Measurements from ENCODE around the gene CASS4. TPM values are rescaled to one million over a fixed set of nuclear protein-coding genes. Genes with fewer than 3 reads are reported as not detected.

CASS4 gene
- total RNA-seq, 2 donors from 2014 or later: 0.59 to 1.2 TPM

DNA sequence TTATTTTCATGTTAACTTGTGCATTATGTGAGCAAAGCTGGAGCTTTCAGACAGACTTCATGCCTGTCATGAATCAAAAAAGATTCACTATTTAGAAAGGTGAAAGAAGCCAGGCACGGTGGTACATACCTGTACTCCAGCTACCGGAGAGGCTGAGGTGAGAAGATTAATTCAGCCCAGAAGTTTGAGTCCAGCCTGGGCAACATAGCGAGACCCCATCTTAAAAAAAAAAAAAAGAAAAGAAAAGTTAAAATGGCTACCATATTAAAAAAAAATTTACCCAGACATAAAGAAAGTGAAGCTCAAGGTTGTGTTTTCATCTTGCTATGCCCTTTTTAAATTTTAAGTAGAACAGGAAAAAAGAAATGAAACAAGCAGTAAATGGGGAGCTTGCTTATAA, 889 bp downstream of the CASS4 start:
- Histone ChIP-seq H3K27me3 (replicated peaks; ENCODE audit: insufficient read depth) (no peaks in the 10 kb centered on the region), H3K36me3 (no peaks in the 10 kb centered on the region), H3K27ac (no peak overlapping the region), H3K4me1 (replicated peaks) (no peaks in the 10 kb centered on the region), H3K4me3 (no peak overlapping the region), H3K9me3 (no peaks in the 10 kb centered on the region)
- no peak for DNase-seq (ENCODE audit: low spot score)
- intact Hi-C loops (cut with DNase I): no loop called here
- WGBS: 98% methylated on average over 3 of the region's 3 CpGs
- TF ChIP-seq POLR2A (IDR thresholded peaks at IDR 0.05) (no peak), POLR2AphosphoS5 (IDR thresholded peaks at IDR 0.05) (no peak)
- TF ChIP-seq, protein P1, sequence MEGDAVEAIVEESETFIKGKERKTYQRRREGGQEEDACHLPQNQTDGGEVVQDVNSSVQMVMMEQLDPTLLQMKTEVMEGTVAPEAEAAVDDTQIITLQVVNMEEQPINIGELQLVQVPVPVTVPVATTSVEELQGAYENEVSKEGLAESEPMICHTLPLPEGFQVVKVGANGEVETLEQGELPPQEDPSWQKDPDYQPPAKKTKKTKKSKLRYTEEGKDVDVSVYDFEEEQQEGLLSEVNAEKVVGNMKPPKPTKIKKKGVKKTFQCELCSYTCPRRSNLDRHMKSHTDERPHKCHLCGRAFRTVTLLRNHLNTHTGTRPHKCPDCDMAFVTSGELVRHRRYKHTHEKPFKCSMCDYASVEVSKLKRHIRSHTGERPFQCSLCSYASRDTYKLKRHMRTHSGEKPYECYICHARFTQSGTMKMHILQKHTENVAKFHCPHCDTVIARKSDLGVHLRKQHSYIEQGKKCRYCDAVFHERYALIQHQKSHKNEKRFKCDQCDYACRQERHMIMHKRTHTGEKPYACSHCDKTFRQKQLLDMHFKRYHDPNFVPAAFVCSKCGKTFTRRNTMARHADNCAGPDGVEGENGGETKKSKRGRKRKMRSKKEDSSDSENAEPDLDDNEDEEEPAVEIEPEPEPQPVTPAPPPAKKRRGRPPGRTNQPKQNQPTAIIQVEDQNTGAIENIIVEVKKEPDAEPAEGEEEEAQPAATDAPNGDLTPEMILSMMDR (IDR thresholded peaks at IDR 0.05): no peak

DNA sequence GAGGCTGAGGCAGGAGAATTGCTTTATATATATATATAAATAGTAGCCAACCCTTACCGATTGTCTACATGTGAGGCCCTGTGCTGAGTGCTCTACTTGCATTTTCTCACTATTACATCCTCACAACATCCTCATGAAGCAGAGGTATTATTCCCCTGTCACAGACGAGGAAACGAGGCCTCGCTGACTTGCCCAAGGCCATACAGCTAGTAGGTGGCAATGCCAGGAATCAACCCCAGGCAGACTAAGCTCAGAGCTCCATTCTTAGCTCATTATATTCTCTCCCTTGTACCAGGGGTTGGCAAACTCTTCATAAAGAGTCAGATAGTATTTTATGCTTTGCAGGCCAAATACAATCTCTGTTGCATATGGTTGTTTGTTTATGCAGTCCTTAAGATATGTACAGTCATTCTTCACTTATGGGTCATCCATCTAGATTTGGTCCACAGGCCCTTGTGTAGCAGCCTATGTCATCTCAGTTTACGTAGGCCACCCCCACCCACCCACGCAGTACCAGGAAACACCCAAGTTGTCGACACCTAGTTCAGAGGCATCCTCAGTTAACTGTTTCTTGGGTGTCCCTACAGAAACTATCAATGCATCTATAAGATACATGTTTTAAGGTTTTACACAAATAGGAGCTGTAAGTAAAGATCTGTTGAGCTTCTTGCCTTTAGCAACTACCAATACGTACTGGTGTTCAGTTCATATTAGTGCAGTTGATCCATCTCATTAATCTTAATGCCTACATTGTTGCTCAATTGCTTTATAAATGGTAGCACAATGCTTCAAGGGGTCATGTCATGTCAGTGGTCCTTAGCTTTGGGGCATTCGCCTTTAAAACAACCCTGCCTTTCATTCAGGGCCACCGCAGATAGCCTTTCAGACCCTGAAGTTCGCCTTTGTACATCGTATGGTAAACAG, 3.0 kb downstream of the CASS4 start:
- 89% methylated on average over 12 of the region's 12 CpGs for WGBS
- no peak for DNase-seq (ENCODE audit: low spot score)
- no peaks in the 10 kb centered on the region for H3K9me3 ChIP-seq

DNA sequence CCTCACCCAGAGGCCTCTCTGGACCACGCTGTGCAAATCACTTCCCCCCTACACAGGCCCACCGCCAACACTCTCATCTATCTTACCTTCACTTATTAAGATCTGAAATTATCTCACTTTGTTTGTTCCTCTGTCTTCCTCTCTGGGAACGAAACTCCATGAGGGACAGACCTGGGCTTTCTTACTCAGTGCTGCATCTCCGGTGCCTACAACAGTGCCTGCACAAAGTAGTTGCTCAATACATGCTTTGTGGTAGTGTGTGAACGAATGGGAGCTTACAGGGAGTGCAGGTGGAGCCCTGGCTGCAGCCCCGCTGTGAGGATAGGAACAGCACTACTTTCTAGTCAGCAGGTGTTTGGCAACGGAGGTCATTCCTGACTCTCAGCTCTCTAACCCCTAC, 5.3 kb downstream of the CASS4 start:
- no peaks in the 10 kb centered on the region for H3K36me3 ChIP-seq
- intact Hi-C loops (cut with DNase I): no loop called here
- TF ChIP-seq, protein P1 (IDR thresholded peaks at IDR 0.05): no peak
- TF ChIP-seq POLR2AphosphoS5 (IDR thresholded peaks at IDR 0.05) (no peak), POLR2A (IDR thresholded peaks at IDR 0.05) (no peak)
- no peaks in the 10 kb centered on the region for H3K9me3 ChIP-seq
- no peak for DNase-seq (ENCODE audit: low spot score)
- no peaks in the 10 kb centered on the region for H3K4me1 ChIP-seq (replicated peaks)
- no peak overlapping the region for H3K4me3 ChIP-seq
- no peak overlapping the region for H3K27ac ChIP-seq
- WGBS: 93% methylated on average over 7 of the region's 7 CpGs
- no peaks in the 10 kb centered on the region for H3K27me3 ChIP-seq (replicated peaks; ENCODE audit: insufficient read depth)

More for the DNA sequence above, 3.0 kb downstream of the CASS4 start:
- Histone ChIP-seq H3K27ac (no peak overlapping the region), H3K27me3 (replicated peaks; ENCODE audit: insufficient read depth) (no peaks in the 10 kb centered on the region), H3K4me1 (replicated peaks) (no peaks in the 10 kb centered on the region), H3K36me3 (no peaks in the 10 kb centered on the region), H3K4me3 (no peak overlapping the region)
- TF ChIP-seq POLR2AphosphoS5 (IDR thresholded peaks at IDR 0.05): no peak
- intact Hi-C loops (cut with DNase I): no loop called here

DNA sequence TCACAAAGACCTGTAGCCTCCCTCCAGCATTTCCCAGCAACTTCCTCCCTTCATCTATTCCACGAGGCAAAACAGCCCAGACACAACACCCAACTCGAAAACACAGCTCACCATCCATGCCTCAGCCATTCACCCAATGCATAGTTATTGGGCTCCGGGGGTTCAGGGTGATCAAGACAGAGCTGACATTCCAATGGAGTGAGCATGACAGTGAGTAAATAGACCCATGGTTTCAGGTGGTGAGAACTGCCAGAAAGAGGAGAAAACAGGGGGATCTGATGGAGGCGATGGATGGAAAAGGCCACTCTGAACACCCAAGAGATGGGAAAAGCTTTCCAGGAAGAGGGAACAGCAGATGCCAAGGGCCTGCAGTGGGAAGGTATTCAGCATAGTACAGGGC, 5.9 kb downstream of the CASS4 start:
- no peak for TF ChIP-seq POLR2AphosphoS5 (IDR thresholded peaks at IDR 0.05)
- TF ChIP-seq, protein P1 (IDR thresholded peaks at IDR 0.05): no peak
- TF ChIP-seq POLR2A (IDR thresholded peaks at IDR 0.05): no peak
- Histone ChIP-seq H3K9me3 (no peaks in the 10 kb centered on the region), H3K4me3 (no peak overlapping the region), H3K27me3 (replicated peaks; ENCODE audit: insufficient read depth) (no peaks in the 10 kb centered on the region), H3K36me3 (no peaks in the 10 kb centered on the region), H3K27ac (peak overlapping the region; percentile 4 to 24), H3K4me1 (replicated peaks) (no peaks in the 10 kb centered on the region)
- intact Hi-C loops (cut with DNase I): no loop called here
- DNase-seq (ENCODE audit: low spot score): no peak
- 97% methylated on average over 4 of the region's 4 CpGs for WGBS

DNA sequence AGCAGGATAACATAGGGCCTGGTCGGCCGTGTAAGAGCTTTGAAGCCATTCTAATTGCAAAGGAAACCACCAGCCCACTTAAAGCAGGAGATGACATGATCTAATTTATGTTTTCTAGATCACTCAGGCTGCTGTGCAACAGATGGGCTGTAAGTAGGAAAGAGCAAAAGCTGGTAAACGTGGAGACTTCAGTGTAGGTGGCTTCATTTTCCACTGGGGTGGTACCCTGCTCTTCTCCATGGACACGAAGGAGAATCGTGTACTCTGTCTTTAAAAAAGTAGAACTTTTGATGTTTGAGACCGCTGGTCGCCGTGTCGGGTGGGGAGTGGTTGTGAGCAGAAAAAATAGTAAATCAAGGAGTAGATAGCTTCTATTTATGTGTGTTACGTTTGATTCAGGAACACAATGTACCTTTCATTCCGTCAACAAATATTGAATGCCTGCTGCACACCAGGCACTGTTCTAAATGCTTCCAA, 6.4 kb downstream of the CASS4 start:
- intact Hi-C loops (cut with DNase I): no loop called here
- Histone ChIP-seq H3K4me3 (no peak overlapping the region), H3K27ac (peak overlapping the region; percentile 4 to 25), H3K27me3 (replicated peaks; ENCODE audit: insufficient read depth) (no peaks in the 10 kb centered on the region), H3K9me3 (no peaks in the 10 kb centered on the region), H3K4me1 (replicated peaks) (no peaks in the 10 kb centered on the region), H3K36me3 (no peaks in the 10 kb centered on the region)
- WGBS: 49% methylated on average over 11 of the region's 11 CpGs
- no peak for DNase-seq (ENCODE audit: low spot score)
- TF ChIP-seq POLR2A (IDR thresholded peaks at IDR 0.05) (no peak), POLR2AphosphoS5 (IDR thresholded peaks at IDR 0.05) (peak; percentile 25)
- TF ChIP-seq, protein P1 (IDR thresholded peaks at IDR 0.05): no peak
